Motor neuron (in vitro differentiated cells): ENCODE measurements around the gene KCNJ15. TPM values are rescaled to one million over a fixed set of nuclear protein-coding genes. Genes with fewer than 3 reads are reported as not detected.

Experiments
- ATAC-seq, 8 experiments: fragments of 200-7000 bp; cut with Tn5 transposase; replicated peaks in 6 of 8; 2 replicates each; pipeline ENCODE4 v1.8.0; 2021; ENCODE audit warnings: mild to moderate bottlenecking in 8 of 8, moderate library complexity in 8 of 8
- H3K27ac ChIP-seq, 2 donors: fragments of 250-450 bp; sonication (Bioruptor Pico); 2 replicates each; pipeline ENCODE4 v1.9.0; 2021; ENCODE audit warnings: antibody characterized with exemption in 2 of 2, mild to moderate bottlenecking in 2 of 2, moderate library complexity in 1 of 2
- H3K4me1 ChIP-seq, 2 donors: fragments of 250-450 bp; sonication (Bioruptor Pico); replicated peaks in 1 of 2; 2 replicates each; pipeline ENCODE4 v1.6.1; 2021; ENCODE audit warnings: antibody characterized with exemption in 2 of 2, mild to moderate bottlenecking in 2 of 2, moderate library complexity in 1 of 2
- H3K4me3 ChIP-seq, 5 donors: fragments of 250-450 bp; sonication (Bioruptor Pico); 2 replicates each; pipeline ENCODE4 v1.9.0; 2021; ENCODE audit warnings: antibody characterized with exemption in 5 of 5, mild to moderate bottlenecking in 5 of 5, moderate library complexity in 4 of 5
- WGBS, 10 experiments: fragments of 450-650 bp; shearing (Covaris generic); methylation state at CpG; one replicate each; pipeline ENCODE4 v1.0.0; 2022; 5-methylcytosine and 5-hydroxymethylcytosine counted together
- in situ Hi-C, 9 experiments: fragments of 400-800 bp; cut with MboI; loops; one replicate each; pipeline ENCODE4 v1.15.0; 2021; ENCODE audit warnings: low sequenced_read_pairs in 9 of 9, low pct_unique_long_range_greater_than_20kb in 2 of 9; ENCODE audit not compliant: unreplicated experiment in 9 of 9
- total RNA-seq, 8 experiments: library from RNA; unstranded; fragments of 300-600 nt; gene quantifications; 2 replicates each; pipeline versions ENCODE4 v1.2.3 to v1.2.4, GENCODE V29; 2022

KCNJ15 gene
- total RNA-seq, 8 experiments from 2014 or later, result 0.14 to 1.6 (median 0.34) TPM; not detected in 2

GRCh38 chr21:38263493-38263892 is 6.7 kb downstream of the KCNJ15 start:
- in situ Hi-C loops, result no loop called here
- Histone ChIP-seq H3K27ac (no peak overlapping the region), H3K4me3 (no peak overlapping the region), H3K4me1 (no peaks in the 10 kb centered on the region)
- ATAC-seq, result peak in 1 of 8 experiments; percentile 63
- 20 to 100% (median 74%) methylated on average over 1 to 6 of the region's 8 CpGs; no CpG with 5 or more reads in 2 of the 10 experiments for WGBS, 10 experiments

- H3K4me1 ChIP-seq, result no peaks in the 10 kb centered on the region
- WGBS, 10 experiments, result 56 to 100% (median 90%) methylated on average over 1 to 3 of the region's 3 CpGs
- in situ Hi-C loops, result no loop called here
Measured at GRCh38 chr21:38264571-38264970, 7.8 kb downstream of the KCNJ15 start.

DNA sequence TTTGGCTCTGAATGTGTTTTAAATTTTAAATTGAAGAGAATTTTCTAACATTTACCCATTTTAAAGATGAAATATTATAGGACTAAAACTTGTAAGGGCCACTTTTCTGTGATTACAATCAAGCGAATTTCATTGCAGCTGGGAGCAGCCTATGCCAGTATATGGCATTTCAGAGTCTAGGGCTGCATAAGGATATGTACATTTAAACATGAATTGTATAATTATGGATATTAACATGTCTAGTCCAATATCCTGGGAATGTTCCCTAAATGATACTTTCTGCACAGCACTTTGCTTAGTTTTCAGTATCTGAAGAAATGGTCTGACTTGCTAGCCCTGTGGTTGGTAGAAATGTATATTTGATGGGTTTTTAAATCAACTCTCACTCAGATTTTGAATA is 8.4 kb downstream of the KCNJ15 start:
- in situ Hi-C loops, result no loop called here
- 0 to 100% (median 82%) methylated on average over 1 of the region's 1 CpG; no CpG with 5 or more reads in 2 of the 10 experiments for WGBS, 10 experiments
- H3K4me1 ChIP-seq, result no peaks in the 10 kb centered on the region
- no peak overlapping the region for H3K27ac ChIP-seq
- peak in 3 of 8 experiments; percentile 27 to 94 (median 38) for ATAC-seq
- H3K4me3 ChIP-seq, result no peak overlapping the region

More at GRCh38 chr21:38264571-38264970, 7.8 kb downstream of the KCNJ15 start:
- no peak overlapping the region for H3K27ac ChIP-seq
- ATAC-seq, result no peak
- H3K4me3 ChIP-seq, result no peak overlapping the region

DNA sequence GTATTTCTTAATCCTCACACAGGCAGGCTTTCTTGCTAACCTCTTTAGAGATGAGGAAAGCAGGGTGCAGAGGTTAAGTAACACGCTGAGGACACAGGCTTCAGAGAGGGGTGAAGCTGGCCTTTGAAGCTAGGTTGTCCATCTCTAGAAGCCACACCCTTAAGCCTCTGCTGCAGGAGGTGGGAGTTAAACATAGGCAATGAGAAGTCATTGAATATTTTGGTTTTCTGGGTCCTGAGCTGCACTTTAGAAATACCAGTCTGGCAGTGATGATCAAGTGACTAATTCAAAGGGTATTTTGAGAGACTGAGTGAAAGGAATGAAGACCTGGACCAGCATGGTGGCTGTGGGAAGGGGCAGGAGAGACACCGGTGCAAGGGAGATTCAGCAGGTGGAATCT is 9.9 kb downstream of the KCNJ15 start:
- H3K4me3 ChIP-seq, result no peak overlapping the region
- no peak for ATAC-seq
- no peaks in the 10 kb centered on the region for H3K4me1 ChIP-seq
- in situ Hi-C loops, result no loop called here
- no peak overlapping the region for H3K27ac ChIP-seq
- WGBS, 10 experiments, result 11 to 100% (median 89%) methylated on average over 1 to 2 of the region's 2 CpGs; no CpG with 5 or more reads in 3 of the 10 experiments

- ATAC-seq, result no peak
- no peak overlapping the region for H3K4me3 ChIP-seq
- H3K27ac ChIP-seq, result no peak overlapping the region
- in situ Hi-C loops, result no loop called here
- H3K4me1 ChIP-seq, result no peaks in the 10 kb centered on the region
- 54 to 100% (median 90%) methylated on average over 1 to 3 of the region's 3 CpGs; no CpG with 5 or more reads in 1 of the 10 experiments for WGBS, 10 experiments
Measured at GRCh38 chr21:38267136-38267755, 10.5 kb downstream of the KCNJ15 start.

GRCh38 chr21:38267991-38268863 is 11.4 kb downstream of the KCNJ15 start:
- no peak for ATAC-seq
- no peak overlapping the region for H3K27ac ChIP-seq
- in situ Hi-C loops, result no loop called here
- WGBS, 10 experiments, result 47 to 94% (median 83%) methylated on average over 2 to 5 of the region's 5 CpGs
- no peak overlapping the region for H3K4me3 ChIP-seq
- H3K4me1 ChIP-seq, result no peaks in the 10 kb centered on the region

GRCh38 chr21:38268864-38269575 is 12.2 kb downstream of the KCNJ15 start:
- no peak for ATAC-seq
- in situ Hi-C loops, result no loop called here
- Histone ChIP-seq H3K4me1 (no peaks in the 10 kb centered on the region), H3K27ac (no peak overlapping the region), H3K4me3 (no peak overlapping the region)
- WGBS, 10 experiments, result 26 to 91% (median 73%) methylated on average over 3 to 5 of the region's 5 CpGs

GRCh38 chr21:38269576-38269936 is 12.8 kb downstream of the KCNJ15 start:
- peak in 2 of 8 experiments; percentile 38 to 53 for ATAC-seq
- Histone ChIP-seq H3K4me3 (no peak overlapping the region), H3K4me1 (no peaks in the 10 kb centered on the region), H3K27ac (no peak overlapping the region)
- 0 to 80% (median 50%) methylated on average over 1 to 2 of the region's 2 CpGs; no CpG with 5 or more reads in 3 of the 10 experiments for WGBS, 10 experiments
- in situ Hi-C loops, result no loop called here

DNA sequence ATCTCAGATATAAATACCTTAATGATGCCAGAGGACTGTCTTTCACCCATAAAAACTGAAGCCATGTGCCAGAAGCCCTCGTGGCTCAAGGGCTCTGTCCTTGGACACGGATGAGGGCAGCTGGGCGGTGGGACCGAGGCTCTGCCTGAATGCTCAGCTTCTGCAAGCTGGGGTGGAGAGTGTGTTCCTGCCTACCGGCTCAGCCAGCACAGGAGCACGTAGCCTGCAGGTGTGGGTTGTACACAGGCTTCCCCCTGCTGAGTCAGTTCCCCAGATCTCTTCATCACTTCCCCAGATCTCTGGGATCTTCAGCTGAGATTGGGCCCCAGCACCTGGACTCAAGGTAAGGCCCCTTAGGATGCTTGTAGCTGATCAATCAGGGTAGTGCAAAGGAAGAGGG is 15.4 kb downstream of the KCNJ15 start:
- in situ Hi-C loops, result no loop called here
- H3K4me3 ChIP-seq, result no peak overlapping the region
- ATAC-seq, result no peak
- H3K27ac ChIP-seq, result no peak overlapping the region
- no peaks in the 10 kb centered on the region for H3K4me1 ChIP-seq
- 56 to 100% (median 63%) methylated on average over 1 to 3 of the region's 6 CpGs; no CpG with 5 or more reads in 3 of the 10 experiments for WGBS, 10 experiments

DNA sequence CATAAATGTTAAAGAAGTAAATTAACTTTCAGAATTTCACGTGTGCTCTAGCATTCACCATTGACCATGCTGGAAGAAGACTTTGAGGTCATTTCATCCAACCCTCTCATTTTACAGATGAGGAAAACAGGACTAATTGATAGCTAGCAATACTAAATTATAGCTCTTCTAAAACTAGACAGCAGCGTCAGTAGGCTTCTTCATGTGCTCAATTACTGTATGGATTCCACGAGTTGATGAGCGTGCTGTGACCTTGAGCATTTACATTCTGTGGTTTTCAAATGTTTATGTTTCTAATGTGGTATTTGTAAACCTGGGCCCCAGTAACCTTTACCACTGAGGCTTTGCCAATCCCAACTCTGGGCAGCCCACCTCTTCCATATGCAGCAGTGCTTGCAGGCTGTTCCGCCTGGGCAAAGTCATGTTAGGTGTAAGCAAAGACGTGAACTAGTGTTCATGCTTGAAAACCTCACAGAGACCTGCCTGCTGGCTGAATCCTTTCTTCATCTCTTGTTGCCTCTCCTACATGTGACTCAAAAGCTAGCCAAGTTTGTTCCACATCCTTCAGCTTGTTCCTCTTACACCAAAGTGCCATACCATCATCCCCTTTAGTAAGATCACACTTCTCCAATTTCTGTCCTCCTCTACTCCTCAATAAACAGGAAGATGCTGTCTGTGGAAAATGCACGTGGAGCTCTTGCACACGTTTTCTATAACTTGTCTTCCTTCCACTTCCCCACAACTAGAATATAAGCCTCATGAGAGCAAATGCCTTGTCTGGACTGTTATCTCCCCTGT is 17.2 kb downstream of the KCNJ15 start:
- 32 to 100% (median 66%) methylated on average over 1 to 6 of the region's 8 CpGs; no CpG with 5 or more reads in 1 of the 10 experiments for WGBS, 10 experiments
- in situ Hi-C loops, result no loop called here
- H3K27ac ChIP-seq, result no peak overlapping the region
- H3K4me3 ChIP-seq, result no peak overlapping the region
- no peaks in the 10 kb centered on the region for H3K4me1 ChIP-seq
- peak in 1 of 8 experiments; percentile 36 for ATAC-seq

- WGBS, 10 experiments, result 2 to 92% (median 60%) methylated on average over 1 to 9 of the region's 9 CpGs; no CpG with 5 or more reads in 1 of the 10 experiments
- H3K4me1 ChIP-seq, result no peaks in the 10 kb centered on the region
- H3K27ac ChIP-seq, result no peak overlapping the region
- in situ Hi-C loops, result no loop called here
- H3K4me3 ChIP-seq, result no peak overlapping the region
- peak in 5 of 8 experiments; percentile 60 to 97 (median 86) for ATAC-seq
Measured at GRCh38 chr21:38277501-38278131, 20.8 kb downstream of the KCNJ15 start.

GRCh38 chr21:38280454-38280853 is 23.7 kb downstream of the KCNJ15 start:
- ATAC-seq, result peak in 1 of 8 experiments; percentile 37
- 20 to 87% (median 73%) methylated on average over 1 to 5 of the region's 5 CpGs for WGBS, 10 experiments
- no peak overlapping the region for H3K27ac ChIP-seq
- H3K4me1 ChIP-seq, result no peaks in the 10 kb centered on the region
- no peak overlapping the region for H3K4me3 ChIP-seq
- in situ Hi-C loops, result no loop called here
